IMR-90 (cell line): ENCODE data around the gene CLEC1A. TPM values are rescaled to one million over a fixed set of nuclear protein-coding genes. Genes with fewer than 3 reads are reported as not detected.

Source experiments
- ATAC-seq: fragments of 200-7000 bp; cut with Tn5 transposase; 2 replicates; pipeline ENCODE4 v1.9.1; 2020; ENCODE audit warnings: low read depth, mild to moderate bottlenecking, moderate library complexity
- BruUV-seq: library from RNA; stranded (reverse); fragments of 400-500 nt; replicated peaks from 2 replicates; lab custom pipeline; 2021; lab: Mats Ljungman, UMichigan
- CTCF ChIA-PET: fragments of 300-600 bp; formaldehyde crosslinking; extraction: SDS; loops from one replicate; lab custom pipeline; 2021; ENCODE audit warnings: antibody characterized with exemption; lab: Yijun Ruan, JAX
- POLR2A ChIA-PET: fragments of 300-600 bp; sonication (Branson Sonifier 250); formaldehyde crosslinking; loops from one replicate; lab custom pipeline; 2022; ENCODE audit warnings: antibody characterized with exemption; ENCODE audit not compliant: unreplicated experiment; lab: Charles Lee
- DNase-seq: peaks from one replicate; pipeline ENCODE4 v3.0.0; 2013
- H2AFZ ChIP-seq: replicated peaks from 2 replicates; pipeline ENCODE3; 2013; ENCODE audit warnings: low read length, mild to moderate bottlenecking; ENCODE audit not compliant: poor library complexity
- H2AK5ac ChIP-seq: 2 replicates; pipeline ENCODE4 v1.6.1; 2013; ENCODE audit warnings: low read depth, low read length, inconsistent platforms
- H2AK9ac ChIP-seq: replicated peaks from 2 replicates; pipeline ENCODE3; 2013; ENCODE audit warnings: mild to moderate bottlenecking, low read depth, low read length, moderate library complexity; ENCODE audit not compliant: poor library complexity
- H2BK120ac ChIP-seq: 2 replicates; pipeline ENCODE4 v1.6.1; 2013; ENCODE audit warnings: low read depth, low read length, inconsistent platforms
- H2BK15ac ChIP-seq: 3 replicates; pipeline ENCODE4 v1.6.1; 2013; ENCODE audit warnings: low read depth, low read length, inconsistent platforms
- H2BK20ac ChIP-seq: 2 replicates; pipeline ENCODE4 v1.6.1; 2013; ENCODE audit warnings: low read depth, mild to moderate bottlenecking, inconsistent platforms, low read length, moderate library complexity
- H2BK5ac ChIP-seq: 2 replicates; pipeline ENCODE4 v1.6.1; 2013; ENCODE audit warnings: mild to moderate bottlenecking, low read depth, low read length, inconsistent platforms; ENCODE audit not compliant: poor library complexity, severe bottlenecking
- H3K14ac ChIP-seq: replicated peaks from 2 replicates; pipeline ENCODE4 v1.6.1; 2013; ENCODE audit warnings: low read depth, low read length, inconsistent platforms
- H3K18ac ChIP-seq: 2 replicates; pipeline ENCODE4 v1.6.1; 2013; ENCODE audit warnings: low read depth, low read length, control low read depth
- H3K23ac ChIP-seq: 2 replicates; pipeline ENCODE4 v1.6.1; 2013; ENCODE audit warnings: low read depth, low read length, inconsistent platforms
- H3K27ac ChIP-seq: 2 replicates; pipeline ENCODE4 v1.5.1; 2013; ENCODE audit warnings: mild to moderate bottlenecking, control low read depth, low read length; ENCODE audit not compliant: insufficient read depth
- H3K27me3 ChIP-seq: 2 replicates; pipeline ENCODE4 v1.6.1; 2013; ENCODE audit warnings: low read length; ENCODE audit not compliant: control insufficient read depth, insufficient read depth
- H3K36me3 ChIP-seq: 2 replicates; pipeline ENCODE4 v1.6.1; 2013; ENCODE audit warnings: low read length, mixed read lengths; ENCODE audit not compliant: control insufficient read depth, insufficient read depth
- H3K4ac ChIP-seq: 2 replicates; pipeline ENCODE4 v1.6.1; 2013; ENCODE audit warnings: low read depth, low read length, inconsistent platforms
- H3K4me1 ChIP-seq: 2 replicates; pipeline ENCODE4 v1.6.1; 2013; ENCODE audit warnings: low read length, mixed read lengths; ENCODE audit not compliant: control insufficient read depth, insufficient read depth
- H3K4me2 ChIP-seq: 2 replicates; pipeline ENCODE4 v1.6.1; 2013; ENCODE audit warnings: low read depth, mild to moderate bottlenecking, control low read depth, low read length, moderate library complexity
- H3K4me3 ChIP-seq: 2 replicates; pipeline ENCODE4 v1.5.1; 2013; ENCODE audit warnings: low read depth, mild to moderate bottlenecking, control low read depth, low read length, moderate library complexity; ENCODE audit not compliant: insufficient read depth
- H3K56ac ChIP-seq: 2 replicates; pipeline ENCODE4 v1.6.1; 2013; ENCODE audit warnings: low read length, inconsistent platforms; ENCODE audit not compliant: insufficient read depth; ENCODE audit errors: extremely low read depth
- H3K79me1 ChIP-seq, 2 experiments: 2 replicates each; pipeline ENCODE4 v1.6.1; 2013; ENCODE audit warnings: low read length in 2 of 2, inconsistent platforms in 1 of 2, low read depth in 1 of 2
- H3K9ac ChIP-seq: 2 replicates; pipeline ENCODE4 v1.6.1; 2013; ENCODE audit warnings: low read depth, low read length, control low read depth
- H3K9me1 ChIP-seq: 2 replicates; pipeline ENCODE4 v1.6.1; 2013; ENCODE audit warnings: low read length, inconsistent platforms; ENCODE audit not compliant: insufficient read depth
- H3K9me3 ChIP-seq: 2 replicates; pipeline ENCODE4 v1.6.1; 2013; ENCODE audit warnings: low read length; ENCODE audit not compliant: control insufficient read depth, insufficient read depth
- H4K20me1 ChIP-seq: 2 replicates; pipeline ENCODE4 v1.6.1; 2013; ENCODE audit warnings: low read length, inconsistent platforms; ENCODE audit not compliant: insufficient read depth
- H4K5ac ChIP-seq: 2 replicates; pipeline ENCODE4 v1.6.1; 2013; ENCODE audit warnings: mild to moderate bottlenecking, low read depth, low read length, control low read depth
- H4K8ac ChIP-seq, 2 experiments: 2 replicates each; pipeline ENCODE4 v1.6.1; 2013; ENCODE audit warnings: low read depth in 2 of 2, low read length in 2 of 2, control low read depth in 1 of 2, inconsistent platforms in 1 of 2
- H4K91ac ChIP-seq: 2 replicates; pipeline ENCODE4 v1.6.1; 2013; ENCODE audit warnings: low read depth, low read length, inconsistent platforms; ENCODE audit not compliant: insufficient read depth
- BHLHE40 ChIP-seq: fragments of 150-350 bp; IDR thresholded peaks from 2 replicates; pipeline ENCODE4 v1.6.1; 2016; ENCODE audit warnings: mild to moderate bottlenecking, low read depth, low read length
- CEBPB ChIP-seq: IDR thresholded peaks from 2 replicates; pipeline ENCODE4 v1.6.1; 2012; ENCODE audit warnings: low read depth, low read length, improper control_type of control experiment
- CHD1 ChIP-seq: IDR thresholded peaks from 2 replicates; pipeline ENCODE4 v1.6.1; 2012; ENCODE audit warnings: low read depth, low read length, improper control_type of control experiment
- CTCF ChIP-seq: conservative IDR thresholded peaks from 2 replicates; pipeline ENCODE4 v1.5.1; 2012; ENCODE audit warnings: mild to moderate bottlenecking, low read depth, low read length, improper control_type of control experiment
- ELK1 ChIP-seq: fragments of 150-350 bp; IDR thresholded peaks from 2 replicates; pipeline ENCODE4 v1.6.1; 2016; ENCODE audit warnings: low read depth, mild to moderate bottlenecking, low read length, moderate library complexity, borderline replicate concordance
- FOS ChIP-seq: fragments of 150-350 bp; IDR thresholded peaks from 2 replicates; pipeline ENCODE4 v1.6.1; 2016; ENCODE audit warnings: low read depth, low read length
- MAFK ChIP-seq: IDR thresholded peaks from 2 replicates; pipeline ENCODE4 v1.6.1; 2012; ENCODE audit warnings: low read depth, low read length, improper control_type of control experiment
- MAZ ChIP-seq: IDR thresholded peaks from 2 replicates; pipeline ENCODE4 v1.6.1; 2012; ENCODE audit warnings: low read depth, mild to moderate bottlenecking, low read length, improper control_type of control experiment, moderate library complexity, borderline replicate concordance
- MXI1 ChIP-seq: IDR thresholded peaks from 2 replicates; pipeline ENCODE4 v1.6.1; 2012; ENCODE audit warnings: low read depth, mild to moderate bottlenecking, low read length, moderate library complexity, borderline replicate concordance
- NFE2L2 ChIP-seq: fragments of 150-350 bp; IDR thresholded peaks from 2 replicates; pipeline ENCODE4 v1.6.1; 2016; ENCODE audit warnings: low read depth, mild to moderate bottlenecking, low read length
- POLR2A ChIP-seq: IDR thresholded peaks from 2 replicates; pipeline ENCODE4 v1.6.1; 2012; ENCODE audit warnings: mild to moderate bottlenecking, low read depth, low read length
- RAD21 ChIP-seq: IDR thresholded peaks from 2 replicates; pipeline ENCODE4 v1.6.1; 2012; ENCODE audit warnings: low read length, improper control_type of control experiment
- RCOR1 ChIP-seq: IDR thresholded peaks from 2 replicates; pipeline ENCODE4 v1.6.1; 2012; ENCODE audit warnings: mild to moderate bottlenecking, low read length, improper control_type of control experiment; ENCODE audit not compliant: insufficient replicate concordance
- RFX5 ChIP-seq: IDR thresholded peaks from 2 replicates; pipeline ENCODE4 v1.8.0; 2012; ENCODE audit warnings: low read depth, mild to moderate bottlenecking, low read length, moderate library complexity
- SMC3 ChIP-seq: fragments of 150-350 bp; IDR thresholded peaks from 2 replicates; pipeline ENCODE4 v1.6.1; 2016; ENCODE audit warnings: low read depth, mild to moderate bottlenecking, antibody characterized with exemption, low read length, moderate library complexity
- USF2 ChIP-seq: fragments of 150-350 bp; IDR thresholded peaks from 2 replicates; pipeline ENCODE4 v1.6.1; 2017; ENCODE audit warnings: mild to moderate bottlenecking, antibody characterized with exemption, low read length, low read depth
- WGBS, 2 experiments: methylation state at CpG; one replicate each; pipeline versions ENCODE4 v1.1.5 to v1.1.7; 2013; ENCODE audit warnings: missing lambda C conversion rate in 2 of 2; ENCODE audit not compliant: insufficient read length in 1 of 2; ENCODE audit errors: extremely low coverage in 2 of 2; 5-methylcytosine and 5-hydroxymethylcytosine counted together
- dilution Hi-C: fragments of 300-500 bp; cut with HindIII; formaldehyde crosslinking; loops from one replicate; pipeline ENCODE4 v1.14.3; 2018; ENCODE audit warnings: low sequenced_read_pairs; ENCODE audit not compliant: unreplicated experiment
- in situ Hi-C: fragments of 300-500 bp; cut with MboI; formaldehyde crosslinking; loops from 3 replicates; pipeline ENCODE4 v1.14.3; 2019; ENCODE audit warnings: low sequenced_read_pairs, inconsistent platforms, mixed read lengths
- intact Hi-C: fragments of 100-400 bp; cut with micrococcal nuclease; formaldehyde crosslinking; loops from 2 replicates; pipeline ENCODE4 v1.10.0; 2022
- polyA plus RNA-seq, 3 experiments: library from polyadenylated mRNA; depleted of rRNA; stranded (reverse); fragments of >200 nt; gene quantifications; 2 replicates each; pipeline ENCODE4 v1.2.3, GENCODE V29; 2012; ENCODE audit warnings: low replicate concordance in 1 of 3
- total RNA-seq: library from RNA; depleted of rRNA; stranded (reverse); fragments of >200 nt; gene quantifications from 2 replicates; pipeline ENCODE4 v1.2.3, GENCODE V29; 2012

CLEC1A gene
- total and polyA plus RNA-seq, 2 of the 4 experiments (the other 2 are of a cell fraction) = not detected

- Histone ChIP-seq H3K27ac (no peak overlapping the region), H4K5ac (no peak overlapping the region), H4K8ac (no peak overlapping the region), H3K23ac (no peak overlapping the region), H3K9me1 (no peaks in the 10 kb centered on the region), H3K79me1 (no peaks in the 10 kb centered on the region), H2BK5ac (no peak overlapping the region), H3K36me3 (no peaks in the 10 kb centered on the region), H4K91ac (no peak overlapping the region), H3K56ac (no peak overlapping the region), H3K18ac (no peak overlapping the region), H4K20me1 (no peaks in the 10 kb centered on the region), H2AK5ac (no peak overlapping the region), H3K9ac (no peak overlapping the region), H3K4me2 (no peak overlapping the region), H3K14ac (no peak overlapping the region), H3K9me3 (peaks cover 3% of the 10 kb centered on the region), H3K4me1 (no peaks in the 10 kb centered on the region), H2BK20ac (no peak overlapping the region), H3K4me3 (no peak overlapping the region), H3K4ac (no peak overlapping the region), H3K27me3 (no peaks in the 10 kb centered on the region), H2AFZ (no peak overlapping the region), H2BK15ac (no peak overlapping the region), H2BK120ac (no peak overlapping the region), H2AK9ac (no peak overlapping the region)
- ATAC-seq (no peak), DNase-seq (no peak)
- no TSS peak for BruUV-seq
- intact Hi-C loops = no loop called here
- TF ChIP-seq CHD1 = no peak
- TF ChIP-seq RFX5 = no peak
- TF ChIP-seq NFE2L2 = no peak
- TF ChIP-seq CEBPB = no peak
- TF ChIP-seq RAD21 = no peak
- TF ChIP-seq MXI1 = no peak
- no peak for TF ChIP-seq USF2
- TF ChIP-seq BHLHE40 = no peak
- TF ChIP-seq FOS = no peak
- no peak for TF ChIP-seq SMC3
- TF ChIP-seq MAFK = no peak
- no peak for TF ChIP-seq POLR2A
- TF ChIP-seq ELK1 = no peak
- no peak for TF ChIP-seq MAZ
- no peak for TF ChIP-seq CTCF
- no peak for TF ChIP-seq RCOR1
- dilution Hi-C loops = no loop called here
- POLR2A ChIA-PET = no interaction called here
- in situ Hi-C loops = no loop called here
- CTCF ChIA-PET = no interaction called here
- no CpG with 5 or more reads among the region's 7 CpGs for WGBS, 2 experiments
Observed at GRCh38 chr12:10115890-10116289, 17.1 kb upstream of the CLEC1A start.
